GM19025 (cell line): ENCODE results near the gene PPP2R1A.
"Not testable (repeated sequence)": the region's sequence is repeated elsewhere in the genome, so short reads cannot be mapped to it uniquely, and the experiment has no call there.

Experiments used
- ATAC-seq: cut with Tn5 transposase; IDR thresholded peaks from one replicate; pipeline ENCODE4 v1.9.1; 2021; ENCODE audit warnings: mild to moderate bottlenecking, low read depth, moderate library complexity; ENCODE audit not compliant: unreplicated experiment

The PPP2R1A gene

DNA sequence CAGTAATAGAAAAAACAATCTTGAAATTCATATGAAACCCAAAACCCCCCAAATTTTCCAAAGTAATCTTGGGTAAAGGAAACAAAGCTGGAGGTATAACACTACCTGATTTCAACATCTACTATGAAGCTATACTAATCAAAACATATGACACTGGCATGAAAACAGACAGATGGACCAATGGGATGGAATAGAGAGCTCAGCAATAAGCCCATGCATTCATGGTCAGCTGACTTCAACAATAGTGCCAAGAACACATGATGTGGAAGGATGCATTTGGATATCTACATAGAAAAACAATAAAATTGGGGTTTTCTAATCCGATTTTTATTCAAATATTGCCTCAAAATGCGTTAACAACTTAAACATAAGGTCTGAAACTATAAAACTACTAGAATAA, 47.3 kb downstream of the PPP2R1A start:
- ATAC-seq = no peak

DNA sequence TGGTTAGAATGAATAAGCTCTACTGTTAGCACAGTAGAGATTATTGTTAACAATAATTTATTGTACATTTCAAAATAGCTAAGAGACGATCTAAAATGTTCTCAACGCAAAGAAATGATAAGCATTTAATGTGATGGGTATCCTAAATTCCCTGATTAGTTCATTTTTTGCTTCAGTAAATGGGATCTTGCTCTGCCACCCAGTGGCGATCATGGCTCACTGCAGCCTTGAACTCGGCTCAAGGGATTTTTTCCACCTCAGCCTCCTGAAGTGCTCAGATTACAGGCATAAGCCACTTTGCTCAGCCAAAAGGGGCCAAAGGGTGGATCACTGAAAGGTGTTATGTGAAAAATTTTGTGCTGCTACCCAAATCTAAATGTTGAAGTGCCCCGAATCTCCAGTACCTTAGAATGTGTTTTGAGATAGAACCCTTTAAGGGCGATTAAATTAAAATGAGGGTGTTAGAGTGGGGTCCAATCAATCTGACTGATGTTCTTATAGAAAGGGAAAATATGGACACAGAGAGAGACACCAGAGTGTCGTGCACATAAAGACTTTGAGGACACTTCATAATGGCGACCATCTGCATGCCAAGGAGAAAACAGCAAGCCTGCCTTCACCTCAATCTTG, 48.0 kb downstream of the PPP2R1A start:
- ATAC-seq = no peak

DNA sequence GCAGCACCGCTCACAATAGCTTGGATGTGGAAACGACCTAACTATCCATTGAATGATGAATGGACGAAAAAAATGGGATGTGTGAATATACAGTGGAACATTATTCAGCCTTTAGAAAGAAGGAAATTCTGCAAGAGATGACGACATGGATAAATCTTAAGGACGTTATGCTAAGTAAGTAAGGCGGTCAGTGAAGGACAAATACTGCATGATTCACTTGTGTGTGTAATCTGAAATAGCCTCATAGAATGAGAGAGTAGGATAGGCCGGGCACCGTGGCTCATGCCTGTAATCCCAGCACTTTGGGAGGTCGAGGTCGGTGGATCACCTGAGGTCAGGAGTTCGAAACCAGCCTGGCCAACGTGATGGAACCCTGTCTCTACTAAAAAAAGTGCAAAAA, 54.2 kb downstream of the PPP2R1A start:
- ATAC-seq = no peak

DNA sequence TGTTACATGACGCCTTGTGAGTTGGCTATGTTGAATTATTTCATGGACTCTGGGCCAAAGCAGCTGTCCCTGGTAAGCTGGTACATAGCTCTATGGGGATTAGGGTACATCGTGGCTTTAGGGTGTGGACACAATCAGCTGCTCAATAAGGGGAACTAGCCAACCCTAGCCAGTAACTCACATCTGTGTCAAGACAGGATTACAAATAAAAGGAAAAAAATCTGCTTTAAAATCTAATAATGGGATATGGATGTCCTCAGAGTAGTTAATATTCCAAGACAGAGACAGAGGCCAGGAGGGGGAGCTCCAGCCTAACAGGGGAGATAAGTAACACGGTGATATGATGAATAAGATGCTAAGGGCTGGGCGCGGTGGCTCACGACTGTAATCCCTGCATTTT, 58.4 kb downstream of the PPP2R1A start:
- no peak for ATAC-seq

DNA sequence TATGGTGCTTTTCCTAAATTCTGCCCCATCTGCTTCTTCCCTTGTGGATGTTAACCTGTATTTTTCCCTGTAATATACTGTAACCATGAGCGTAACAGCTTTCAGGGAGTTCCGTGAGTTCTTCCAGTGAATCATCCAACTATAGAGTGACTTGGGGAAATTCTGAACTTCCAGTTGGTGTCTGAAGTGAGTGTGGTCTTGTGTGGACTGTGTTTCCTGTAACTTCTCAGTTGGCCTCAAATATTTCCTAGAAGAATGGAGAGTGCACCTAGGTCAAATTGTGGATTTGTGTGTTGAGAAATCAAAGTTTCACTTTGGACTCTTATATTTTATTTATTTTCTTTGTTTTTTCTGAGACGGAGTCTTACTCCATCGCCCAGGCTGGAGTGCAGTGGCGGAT, 68.6 kb downstream of the PPP2R1A start:
- ATAC-seq = no peak

DNA sequence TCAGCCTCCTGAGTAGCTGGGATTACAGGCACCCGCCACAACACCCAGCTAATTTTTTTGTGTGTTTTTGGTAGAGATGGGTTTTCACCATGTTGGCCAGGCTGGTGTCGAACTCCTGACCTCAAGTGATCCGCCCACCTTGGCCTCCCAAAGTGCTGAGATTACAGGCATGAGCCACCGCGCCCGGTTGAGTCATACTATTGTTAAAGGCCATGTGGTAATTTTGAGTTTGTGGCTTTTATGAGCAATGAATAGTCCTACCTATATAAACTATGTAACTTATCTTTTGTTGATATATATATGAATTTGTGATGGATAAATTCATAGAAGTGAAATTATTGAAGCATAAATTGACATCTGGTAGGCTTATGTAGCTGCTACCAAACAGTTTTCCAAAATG, 75.7 kb downstream of the PPP2R1A start:
- ATAC-seq = not testable (repeated sequence)

DNA sequence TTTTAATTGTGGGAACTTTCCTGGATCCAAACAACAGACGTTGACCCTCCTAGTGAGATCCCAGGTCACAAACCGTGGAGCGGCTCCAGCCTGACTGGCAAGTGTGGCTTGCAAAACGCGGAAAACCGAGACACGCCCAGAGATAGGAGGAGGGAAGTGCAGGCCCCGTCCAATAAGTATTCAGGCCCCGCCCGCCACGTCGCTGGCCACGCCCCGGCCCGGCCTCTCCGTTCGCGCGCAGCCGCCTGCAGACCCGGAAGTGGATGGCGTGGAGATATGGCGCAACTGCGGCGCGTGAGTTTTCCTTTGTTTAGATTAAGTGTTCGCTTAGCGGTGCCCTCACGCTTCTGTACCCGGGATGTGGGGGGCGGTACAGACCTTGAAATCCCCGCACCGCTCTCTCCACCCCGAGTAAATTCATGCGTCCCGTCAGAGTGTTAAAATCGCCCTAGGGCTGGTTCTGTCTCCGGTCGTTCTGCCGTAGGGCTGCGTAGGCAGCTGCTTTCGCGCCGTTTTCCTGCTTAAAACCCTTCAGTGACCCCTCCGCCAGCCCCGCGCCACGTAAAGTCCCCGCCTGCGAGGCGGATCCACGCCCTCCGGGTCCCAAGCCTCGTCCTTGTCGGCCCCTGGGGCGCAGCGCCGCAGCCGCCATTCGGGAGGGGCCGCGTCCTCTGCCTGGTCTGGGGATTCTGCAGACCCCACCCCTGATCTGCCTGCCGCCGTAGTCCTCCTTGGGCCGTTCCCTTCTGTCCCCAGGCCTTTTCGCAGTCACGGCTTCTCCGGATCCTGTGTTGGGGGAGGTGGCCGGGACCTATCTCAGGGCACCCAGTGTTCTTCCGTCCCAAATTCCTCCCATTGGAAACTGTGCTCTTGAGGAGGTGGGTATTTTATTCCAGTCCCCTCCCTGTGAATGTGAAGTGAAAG, 79.7 kb downstream of the PPP2R1A start, which contains the start of gene ZNF766:
ZNF766 (plus strand) TSS at position 250 of the 924 bp plus-strand sequence; CDS start at position 277, 27 bp downstream.
- ATAC-seq = peak; percentile 97

DNA sequence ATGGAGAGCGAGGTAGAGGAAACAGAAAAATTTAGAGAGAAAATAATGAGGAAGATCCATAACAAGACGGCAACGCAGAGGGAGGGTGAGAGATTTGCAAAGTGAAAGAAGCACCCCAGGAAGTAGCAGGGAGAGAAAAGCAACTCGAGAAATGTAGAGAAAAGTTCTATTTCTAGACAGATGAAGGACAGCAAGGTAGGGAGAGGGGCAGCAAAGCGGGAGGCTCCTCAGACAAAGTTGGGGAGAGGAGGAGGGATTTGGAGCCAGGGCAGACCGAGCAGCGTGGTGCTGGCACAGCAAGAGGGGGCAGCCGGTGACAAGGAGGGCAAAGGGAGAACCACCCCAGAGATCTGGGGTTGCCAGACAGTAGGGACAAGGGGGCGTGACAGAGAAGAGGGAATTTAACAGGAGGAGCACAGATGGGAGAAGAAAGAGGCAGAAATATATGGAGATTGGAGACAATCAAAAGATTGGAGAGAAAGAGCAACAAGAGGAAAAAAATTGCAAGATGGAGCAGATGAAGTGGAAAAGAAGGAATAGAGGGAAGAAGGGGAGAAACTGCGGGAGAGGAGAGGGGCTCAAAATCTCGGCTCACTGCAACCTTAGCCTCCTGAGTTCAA, 80.5 kb downstream of the PPP2R1A start:
- ATAC-seq = no peak

DNA sequence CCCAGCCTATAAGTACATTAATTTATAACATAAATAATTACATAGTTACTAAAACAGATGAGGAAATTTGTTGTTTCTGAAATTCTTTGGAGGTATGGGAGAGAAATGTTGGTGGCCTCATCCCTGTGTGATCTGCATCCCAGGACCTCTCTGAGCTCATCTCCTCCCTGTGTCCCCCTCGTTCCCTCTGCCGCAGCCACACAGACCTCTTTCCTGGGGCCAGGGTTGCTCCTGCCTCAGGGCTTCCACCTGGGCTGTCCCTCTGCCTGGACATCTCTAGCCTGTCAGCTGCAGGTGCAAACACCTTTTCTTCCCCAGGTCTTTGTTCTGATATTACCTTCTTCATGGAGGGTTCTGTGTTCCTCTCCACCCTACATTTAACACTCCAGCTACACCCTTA, 83.4 kb downstream of the PPP2R1A start:
- no peak for ATAC-seq

DNA sequence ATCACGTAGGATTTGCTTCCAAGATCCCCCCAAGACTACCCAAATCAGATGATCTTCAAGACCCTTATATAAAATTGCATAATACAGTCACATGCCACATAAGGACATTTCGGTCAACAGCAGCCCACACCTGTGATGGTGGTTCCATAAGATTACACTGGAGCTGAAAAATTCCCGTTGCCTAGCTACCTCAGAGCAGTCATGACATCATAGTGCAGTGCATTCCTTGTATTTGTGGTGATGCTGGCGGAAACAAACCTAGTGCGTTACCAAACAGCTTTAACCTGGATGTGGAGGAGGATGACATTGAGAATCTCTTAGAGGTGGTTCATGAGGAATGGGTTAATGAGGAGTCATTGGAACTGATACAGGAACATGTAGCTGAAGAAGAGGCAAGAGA, 84.3 kb downstream of the PPP2R1A start:
- no peak for ATAC-seq

DNA sequence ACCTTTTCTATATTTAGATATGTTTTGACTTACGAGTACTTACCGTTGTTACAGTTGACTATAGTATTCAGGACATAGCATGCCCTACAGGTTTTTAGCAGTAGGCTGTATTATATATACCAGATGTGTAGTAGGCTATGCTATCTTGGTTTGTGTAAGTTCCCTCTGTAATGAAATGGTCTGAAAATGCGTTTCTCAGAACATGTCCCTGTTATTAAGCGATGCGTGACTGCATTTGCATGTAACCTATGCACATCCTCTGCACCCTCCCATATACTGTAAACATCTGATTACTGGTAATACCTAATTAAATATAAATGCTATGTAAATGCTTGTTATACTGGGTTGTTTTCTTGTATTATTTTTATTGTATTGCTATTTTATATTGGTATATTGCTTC, 86.1 kb downstream of the PPP2R1A start:
- no peak for ATAC-seq

DNA sequence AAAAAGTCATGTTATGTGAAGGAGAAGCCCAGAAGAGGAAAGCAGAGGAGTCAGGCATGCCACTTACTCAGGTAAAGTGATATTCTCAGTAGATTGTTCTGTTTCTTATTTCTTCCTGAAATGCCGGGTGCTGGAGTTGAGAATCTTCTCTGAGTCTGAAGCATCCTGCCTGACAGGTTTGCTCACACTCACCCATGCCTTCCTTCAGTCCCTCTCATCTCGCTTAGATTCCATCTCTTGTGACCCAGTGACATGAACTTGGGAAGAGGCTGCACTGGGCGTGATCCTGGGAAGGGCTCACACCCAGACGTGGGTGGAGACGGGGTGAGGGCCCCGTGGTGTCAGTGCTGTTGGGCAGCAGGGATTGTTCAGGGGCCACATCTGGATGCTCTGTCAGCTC, 87.6 kb downstream of the PPP2R1A start:
- no peak for ATAC-seq
